GM18519 (cell line): Measurements from ENCODE around the gene COIL.

ENCODE experiments used
- ATAC-seq: cut with Tn5 transposase; IDR thresholded peaks from one replicate; pipeline ENCODE4 v1.9.1; 2021; ENCODE audit warnings: mild to moderate bottlenecking, moderate library complexity; ENCODE audit not compliant: unreplicated experiment, low FRiP score

The COIL gene

DNA sequence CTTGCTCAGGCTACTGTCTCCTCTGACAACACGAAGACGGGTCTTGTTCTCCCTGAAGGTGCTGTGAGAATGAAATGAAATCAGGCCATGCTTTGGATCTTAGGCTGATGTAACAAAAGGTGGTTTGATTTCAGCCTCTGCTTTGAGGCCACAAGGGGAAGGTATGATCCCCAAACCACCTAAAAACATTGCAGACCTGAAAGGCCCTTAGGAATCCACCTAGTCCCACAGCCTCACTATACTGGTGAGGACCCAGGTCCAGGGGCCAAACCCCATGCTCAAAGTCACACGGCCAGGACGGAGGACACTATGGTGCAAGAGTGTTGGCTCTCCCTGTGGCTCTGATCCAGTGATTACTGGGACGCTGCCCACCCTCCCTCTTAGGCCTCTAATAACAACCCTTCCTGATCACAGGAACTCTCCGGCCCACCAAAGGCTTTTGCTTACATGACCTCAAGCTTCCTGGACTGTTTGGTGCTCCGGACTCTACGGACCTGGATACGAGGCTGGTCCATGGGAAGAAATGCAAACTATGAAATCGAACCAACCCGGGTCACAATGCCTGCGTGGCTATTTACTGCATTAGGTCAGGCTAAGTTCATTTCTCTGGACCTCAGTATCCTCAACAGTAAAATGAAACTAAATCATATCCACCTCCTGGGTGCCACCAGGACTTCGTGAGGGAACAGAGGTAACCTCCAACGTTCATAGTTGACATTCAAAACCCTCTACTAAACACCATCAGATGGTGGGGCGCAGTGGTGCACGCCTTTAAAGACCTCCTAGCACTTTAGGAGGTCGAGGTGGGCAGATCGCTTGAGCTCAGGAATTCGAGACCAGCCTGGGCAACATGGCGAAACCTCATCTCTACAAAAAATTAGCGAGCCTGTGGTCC, 48.5 kb downstream of the COIL start:
- ATAC-seq = no peak

DNA sequence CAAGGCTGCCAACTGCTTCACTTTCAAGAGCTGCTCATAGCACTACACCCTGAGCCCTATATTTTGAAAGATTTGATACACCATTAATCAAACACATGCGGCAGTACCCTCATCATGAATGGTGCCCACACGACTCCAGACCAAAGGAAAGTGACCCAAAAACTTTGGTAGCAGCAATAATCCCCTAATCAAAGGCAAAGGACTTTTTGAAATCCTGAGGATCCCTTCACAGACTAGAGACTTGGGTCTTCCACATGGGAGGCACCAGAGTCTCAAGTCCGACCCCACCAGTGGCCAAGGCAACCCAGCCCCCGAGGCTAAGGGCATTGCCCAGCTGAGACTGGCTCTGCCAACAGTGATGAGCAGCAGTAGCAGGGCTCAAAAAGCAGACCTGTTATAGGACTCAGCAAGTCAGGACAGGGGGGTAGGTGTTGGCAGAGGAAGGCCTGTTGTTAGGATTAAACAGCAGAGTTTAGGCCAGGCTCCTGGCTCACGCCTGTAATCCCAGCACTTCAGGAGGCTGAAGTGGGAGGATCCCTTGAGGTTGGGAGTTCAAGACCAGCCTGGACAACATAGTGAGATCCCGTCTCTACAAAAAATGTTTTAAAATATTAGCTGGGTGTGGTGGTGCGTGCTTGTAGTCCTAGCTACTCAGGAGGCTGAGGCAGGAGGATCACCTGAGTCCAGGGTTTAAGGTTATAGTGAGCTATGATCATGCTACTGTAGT, 50.2 kb downstream of the COIL start:
- ATAC-seq = no peak

DNA sequence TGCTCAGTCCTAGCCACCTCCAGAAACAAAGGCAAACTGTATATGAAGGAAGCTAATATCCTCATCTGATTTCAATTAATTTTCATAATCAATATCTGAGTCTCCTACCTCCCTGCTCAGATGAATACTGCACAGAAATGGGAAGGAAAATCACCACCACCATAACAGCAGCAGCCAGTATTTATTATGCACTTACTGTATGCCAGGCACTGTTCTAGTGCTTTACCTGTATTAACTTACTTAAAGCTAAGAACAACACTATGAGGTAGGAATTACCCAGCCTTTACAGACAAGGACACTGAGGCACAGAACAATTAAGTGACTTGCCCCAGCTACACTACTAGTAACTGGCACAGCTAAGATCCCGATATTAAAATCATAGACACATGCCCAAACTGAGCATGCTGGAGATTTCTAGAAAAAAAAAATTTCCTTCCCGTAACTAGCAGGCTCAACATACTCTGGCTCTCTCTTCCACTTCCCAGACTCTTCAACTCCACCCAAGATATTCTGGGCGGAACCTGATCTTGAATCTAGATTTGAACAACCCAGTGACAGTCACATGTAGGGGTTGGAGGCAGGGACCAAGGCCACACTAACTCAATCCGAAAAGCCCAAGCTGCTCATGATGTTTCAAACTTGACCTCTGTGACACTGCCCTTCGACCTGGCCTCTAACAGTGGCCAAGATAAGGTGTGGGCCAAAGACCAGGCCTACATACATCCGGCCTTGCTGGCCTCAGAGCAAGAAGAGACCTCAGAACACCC, 50.9 kb downstream of the COIL start:
- no peak for ATAC-seq

DNA sequence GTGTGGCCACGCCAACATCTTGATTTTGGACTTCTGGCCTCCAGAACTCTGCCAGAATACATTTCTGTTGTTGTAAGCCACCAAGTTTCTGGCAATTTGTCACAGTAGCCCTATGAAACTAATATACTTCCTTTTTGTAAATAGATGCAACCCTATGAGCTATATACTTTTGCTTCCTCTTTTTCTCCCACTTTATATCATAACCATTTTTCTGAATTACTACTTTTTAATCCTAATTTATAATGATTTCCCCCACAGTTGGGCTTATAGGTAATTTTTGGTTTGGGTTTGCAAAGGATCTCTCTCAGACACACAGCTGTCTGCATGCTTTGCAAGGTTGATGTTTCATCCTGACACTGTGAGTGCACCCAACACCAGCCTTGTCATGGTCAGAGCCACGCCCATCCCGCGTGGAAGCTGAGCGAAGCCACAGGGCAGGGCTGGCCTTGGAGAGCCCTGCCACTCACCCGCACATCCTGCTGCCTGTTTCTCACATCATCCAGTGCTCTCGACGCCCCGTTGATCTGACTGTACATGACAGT, 52.8 kb downstream of the COIL start:
- ATAC-seq = peak; percentile 86

DNA sequence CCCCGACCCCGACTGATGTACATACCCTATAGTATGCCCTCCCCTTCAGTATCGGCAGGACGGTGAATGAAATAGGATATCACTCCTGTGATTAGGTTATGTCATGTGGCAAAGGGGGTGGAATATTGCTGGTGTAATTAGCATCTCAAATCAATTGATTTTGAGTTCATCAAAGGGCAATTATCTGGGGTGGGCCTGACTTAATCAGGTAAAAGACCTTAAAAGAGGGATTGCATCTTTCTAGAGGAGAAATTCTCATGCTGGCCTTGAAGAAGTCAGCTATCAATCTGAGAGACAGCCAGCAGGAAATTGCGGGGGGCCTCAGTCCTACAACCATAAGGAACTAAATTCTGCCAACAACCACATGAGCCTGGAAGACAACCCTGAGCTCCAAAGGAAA, 57.3 kb downstream of the COIL start:
- no peak for ATAC-seq

DNA sequence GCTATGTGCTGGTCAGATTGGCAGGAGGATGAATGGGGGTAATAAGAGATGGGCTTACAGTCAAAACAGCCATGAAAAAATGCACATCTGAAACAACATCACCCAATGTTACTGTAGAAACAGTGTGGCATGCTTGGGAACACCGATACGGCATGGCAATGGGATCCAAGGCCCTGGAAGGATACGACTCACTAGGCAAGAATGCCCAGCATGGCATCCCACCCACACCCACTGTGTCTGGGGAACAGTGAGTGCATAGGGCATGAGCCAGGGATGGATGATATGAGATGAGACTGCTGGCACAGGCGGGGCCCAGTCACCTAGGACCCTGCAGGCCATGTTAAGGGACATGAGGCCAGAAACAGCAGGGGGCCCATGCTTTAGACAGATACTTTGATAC, 58.5 kb downstream of the COIL start:
- ATAC-seq = no peak

DNA sequence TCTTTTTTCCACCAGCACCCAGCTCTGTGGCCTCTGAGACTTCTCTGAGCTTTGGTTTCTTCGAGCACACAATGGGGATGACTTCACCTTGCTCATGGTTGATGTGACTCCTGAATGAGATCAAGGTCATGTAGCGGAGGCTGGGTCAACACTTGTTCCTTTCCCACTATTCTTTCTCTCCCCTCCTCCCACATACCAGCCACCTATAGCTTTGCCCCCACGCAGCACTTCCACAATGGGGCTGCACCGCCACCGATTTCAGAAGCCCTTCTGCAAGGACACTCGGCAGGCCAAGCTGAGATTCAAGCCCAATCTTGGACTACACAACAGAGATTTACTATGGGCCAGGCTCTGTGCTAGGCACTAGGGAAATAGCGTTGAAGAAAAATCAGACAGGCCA, 61.4 kb downstream of the COIL start:
- no peak for ATAC-seq

DNA sequence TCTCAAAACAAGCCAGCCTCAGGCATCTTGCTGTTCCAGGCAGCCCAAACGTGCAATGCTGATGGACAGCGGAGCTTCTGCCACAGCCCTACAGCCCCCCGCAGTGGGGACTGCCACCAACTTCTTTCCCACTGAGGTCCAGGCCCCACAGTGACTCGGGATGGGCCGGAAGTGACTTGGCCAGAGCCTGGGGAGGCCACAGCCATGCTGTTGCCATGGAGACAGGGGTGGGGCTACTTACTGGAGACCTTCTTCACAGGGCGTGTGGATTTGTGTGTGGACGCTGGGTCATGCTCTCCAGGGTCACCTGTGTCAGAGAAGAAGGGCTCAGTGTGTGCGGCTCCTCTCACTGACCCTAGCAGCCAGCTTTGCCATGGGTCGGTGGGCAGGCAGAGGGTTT, 62.0 kb downstream of the COIL start:
- ATAC-seq = no peak

DNA sequence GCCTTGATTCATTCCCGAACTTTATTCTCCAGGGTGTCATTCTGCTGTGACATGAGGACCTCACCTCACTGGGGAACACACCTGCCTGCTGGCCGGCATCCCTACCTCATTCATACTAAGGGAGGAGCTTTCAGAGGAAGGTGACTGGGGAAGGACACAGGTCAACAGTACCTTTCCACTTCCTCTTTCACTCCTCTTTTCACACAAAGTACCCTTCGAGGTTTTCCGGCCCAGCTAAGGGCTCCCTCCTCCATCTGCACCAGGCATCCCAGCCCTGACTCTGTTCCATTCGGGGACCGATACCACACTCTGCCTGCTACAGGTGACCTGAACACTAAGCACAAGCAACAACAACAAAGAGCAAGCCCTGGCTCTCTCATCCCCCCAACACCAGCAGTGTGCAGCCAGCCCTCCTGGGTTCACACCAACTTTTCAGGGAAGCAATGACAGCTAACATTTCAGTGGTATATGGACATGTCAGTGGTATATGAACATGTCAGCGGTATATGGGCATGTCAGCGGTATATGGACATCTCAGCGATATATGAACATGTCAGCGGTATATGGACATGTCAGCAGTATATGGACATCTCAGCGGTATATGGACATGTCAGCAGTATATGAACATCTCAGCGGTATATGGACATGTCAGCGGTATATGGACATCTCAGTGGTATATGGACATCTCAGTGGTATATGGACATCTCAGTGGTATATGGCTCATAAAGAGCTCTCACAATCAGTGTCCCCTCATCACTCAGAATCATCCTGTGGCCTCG, 63.0 kb downstream of the COIL start:
- no peak for ATAC-seq

DNA sequence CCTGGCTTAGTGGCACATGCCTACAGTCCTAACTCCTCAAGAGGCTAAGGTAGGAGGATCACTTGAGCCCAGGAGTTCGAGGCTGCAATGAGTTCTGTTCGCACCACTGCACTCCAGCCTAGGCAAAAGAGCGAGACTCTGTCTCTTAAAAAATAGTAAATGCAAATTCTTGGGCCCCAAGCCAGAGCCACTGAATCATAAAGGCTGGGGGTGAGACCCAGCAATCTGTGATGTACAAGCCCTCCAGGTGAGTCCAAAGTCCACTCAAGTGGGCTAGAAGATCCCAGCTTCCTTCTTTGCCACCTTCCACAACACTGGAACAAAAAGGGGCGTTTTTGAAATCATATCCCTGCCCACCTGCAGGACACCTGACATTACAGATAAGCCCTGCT, 63.9 kb downstream of the COIL start:
- ATAC-seq = no peak

DNA sequence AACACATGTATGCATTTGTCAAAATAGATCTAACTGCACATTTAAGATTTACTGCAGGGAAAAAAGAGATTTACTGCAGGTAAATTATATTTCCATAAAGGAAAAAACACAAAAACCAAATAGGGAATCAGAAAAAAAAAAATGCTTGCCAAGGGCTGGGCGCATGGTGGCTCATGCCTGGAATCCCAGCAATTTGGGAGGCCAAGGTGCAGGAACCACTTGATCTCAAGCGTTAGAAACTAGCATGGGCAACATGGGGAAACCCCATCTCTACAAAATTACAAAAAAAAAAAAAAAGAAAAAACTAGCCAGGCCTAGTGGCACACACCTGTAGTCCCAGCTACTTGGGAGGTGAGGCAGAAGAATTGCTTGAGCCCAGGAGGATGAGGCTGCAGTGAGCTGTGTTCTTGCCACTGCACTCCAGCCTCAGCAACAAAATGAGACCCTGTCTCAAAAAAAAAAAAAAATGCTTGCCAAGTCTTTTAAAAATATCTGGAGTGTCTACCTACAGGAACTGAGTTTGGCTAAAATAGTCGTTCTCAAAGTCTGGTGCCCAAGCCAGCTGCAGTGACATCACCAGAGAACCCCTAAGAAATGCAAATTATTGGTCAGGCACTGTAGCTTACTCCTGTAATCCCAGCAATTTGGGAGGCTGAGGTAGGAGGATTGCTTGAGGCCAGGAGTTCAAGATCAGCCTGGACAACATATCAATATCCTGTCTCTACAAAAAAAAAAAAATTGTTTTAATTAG, 64.5 kb downstream of the COIL start:
- no peak for ATAC-seq

DNA sequence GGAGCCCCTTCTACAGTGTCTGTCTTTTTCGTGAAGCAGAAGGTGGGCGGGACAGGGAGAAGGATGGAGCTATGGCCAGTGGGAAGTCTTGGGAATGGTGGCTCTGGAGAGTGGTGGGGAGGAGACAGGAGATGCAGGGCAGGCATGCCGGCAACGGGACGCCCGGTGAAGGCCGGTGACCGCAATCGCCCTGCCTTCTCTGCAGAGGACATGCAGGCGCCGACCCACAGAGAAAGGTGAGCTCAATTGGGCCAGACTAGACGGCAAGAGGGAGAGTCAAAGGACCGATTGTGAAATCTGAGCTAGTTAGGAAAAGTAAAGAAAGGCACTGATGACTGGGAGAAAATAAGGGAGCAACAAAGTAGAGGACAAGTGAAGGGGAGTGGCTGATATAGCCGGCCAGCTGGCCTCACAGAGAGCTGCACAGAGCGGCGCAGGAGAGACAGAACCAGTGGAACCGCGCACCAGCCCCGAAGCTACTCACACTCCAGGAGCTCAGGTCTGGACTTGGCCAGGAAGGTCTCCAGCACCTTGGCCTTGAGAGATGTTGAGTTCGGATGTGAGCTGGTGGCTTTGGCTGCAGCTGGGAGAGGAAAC, 65.9 kb downstream of the COIL start:
- no peak for ATAC-seq

DNA sequence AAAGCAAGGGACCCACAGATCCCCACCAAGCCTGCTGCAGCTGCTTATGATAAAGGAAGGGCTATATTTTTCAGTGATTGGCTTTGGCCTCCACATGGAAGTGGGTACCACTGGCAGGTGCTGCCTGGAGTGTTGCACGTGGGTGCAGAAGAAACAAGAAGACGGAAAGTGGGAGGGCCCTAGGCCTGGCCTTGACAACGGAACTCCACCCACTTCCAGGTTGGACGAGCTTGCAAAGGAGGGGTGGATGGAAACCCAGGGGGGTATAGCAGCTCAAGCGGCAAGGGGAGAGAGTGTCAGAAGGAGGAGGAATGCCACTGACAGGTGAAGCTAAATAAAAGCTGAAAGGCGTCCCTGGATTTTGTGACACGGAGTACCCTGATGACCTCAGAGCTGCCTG, 67.3 kb downstream of the COIL start:
- no peak for ATAC-seq

DNA sequence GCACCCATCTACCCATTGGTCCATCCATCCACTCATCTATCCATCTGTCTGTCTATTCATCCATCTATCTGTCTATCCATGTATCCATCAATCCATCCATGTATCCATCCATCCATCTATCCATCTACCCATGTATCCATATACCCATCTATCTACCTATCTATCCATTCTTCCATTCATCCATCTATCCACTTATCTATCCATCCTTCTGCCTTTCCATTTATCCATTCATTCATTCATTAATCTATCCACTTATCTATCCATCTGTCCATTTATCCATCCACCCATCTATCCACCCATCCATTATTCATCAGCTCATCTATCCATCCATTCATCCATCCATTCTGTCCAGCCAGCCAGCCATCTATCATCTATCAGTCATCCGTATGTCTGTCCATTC, 68.5 kb downstream of the COIL start:
- ATAC-seq = no peak

DNA sequence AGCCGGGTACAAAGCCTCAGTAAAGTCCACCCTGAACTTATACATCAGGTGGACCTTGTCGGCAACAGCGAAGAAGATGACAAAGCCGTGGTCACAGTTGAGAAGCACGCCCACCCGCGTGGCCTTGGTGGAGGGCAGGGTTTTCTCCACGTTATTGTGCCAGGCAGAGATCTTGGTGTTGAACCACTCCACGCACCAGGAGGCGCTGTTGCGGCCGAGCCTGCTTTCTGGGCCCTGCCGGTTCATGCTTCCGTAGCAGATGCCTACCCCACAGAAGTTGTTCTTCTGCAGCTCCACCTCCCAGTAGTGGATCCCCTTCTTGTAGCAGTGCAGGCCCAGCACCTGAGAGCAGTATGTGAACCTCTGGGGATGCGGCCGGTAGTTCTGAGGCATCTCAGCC, 69.1 kb downstream of the COIL start:
- ATAC-seq = no peak

DNA sequence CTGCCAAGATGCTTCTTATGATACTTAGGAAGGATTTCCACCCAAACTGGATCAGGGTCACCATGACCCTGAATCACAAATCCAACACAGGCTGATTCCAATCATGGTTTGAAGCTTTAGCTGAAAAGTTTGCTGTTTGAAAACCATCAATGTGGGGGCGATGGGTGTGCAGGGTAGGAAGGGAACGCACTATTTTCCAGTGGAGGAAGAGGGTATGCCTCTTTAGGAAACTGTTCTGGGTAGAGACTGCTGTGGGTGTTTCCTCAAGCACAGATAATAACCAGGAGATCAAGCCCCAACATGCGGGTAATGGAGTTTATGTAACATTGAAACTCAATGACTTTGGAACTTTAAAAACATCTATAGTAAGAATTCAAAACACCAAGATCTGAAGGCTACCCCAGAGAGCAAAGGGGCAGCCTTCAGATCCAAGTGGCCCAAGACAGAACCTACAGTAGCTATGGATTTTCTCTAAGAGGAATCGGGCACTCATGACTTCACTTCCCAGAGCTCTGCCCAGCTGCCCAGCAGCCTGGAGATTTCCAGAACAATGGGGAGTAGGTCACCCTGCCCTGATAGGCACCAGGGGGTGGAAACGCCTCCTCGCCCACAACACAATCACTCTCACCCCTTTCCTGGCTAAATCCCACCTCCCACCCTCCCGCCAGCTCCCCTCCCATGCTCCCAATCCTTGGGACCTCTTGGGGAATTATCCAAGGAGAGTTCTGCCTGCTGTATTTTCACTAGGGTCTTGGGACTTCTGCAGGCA, 69.8 kb downstream of the COIL start:
- ATAC-seq = no peak

DNA sequence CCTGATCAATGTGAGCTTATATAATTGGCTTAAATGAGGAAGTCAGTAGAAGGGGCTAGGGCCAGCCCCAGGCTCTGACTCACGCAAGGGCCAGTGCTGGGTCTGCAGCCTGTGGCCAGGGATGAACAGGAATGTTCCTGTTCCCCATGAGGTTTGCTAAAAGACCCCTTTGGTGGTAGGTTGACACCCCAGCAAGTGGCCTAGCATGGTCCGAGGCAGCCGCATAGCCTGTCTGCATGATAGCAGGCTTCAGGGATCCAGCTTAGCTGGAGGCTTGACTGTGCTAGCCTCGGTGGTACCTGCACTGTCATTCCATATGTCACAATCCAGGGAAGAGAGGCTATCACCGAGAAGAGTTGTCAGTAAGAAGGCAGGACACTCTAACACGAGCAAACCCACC, 70.5 kb downstream of the COIL start:
- ATAC-seq = no peak
